ENCODE measurements around the gene GOLPH3L.
"Not testable (repeated sequence)": the region's sequence is repeated elsewhere in the genome, so short reads cannot be mapped to it uniquely, and the experiment has no call there.

The GOLPH3L gene

GRCh38 chr1:150718225-150718891 lies 21.4 kb upstream of the GOLPH3L start:
- POLR2A ChIA-PET, result no interaction called here
- no peak overlapping the region for H3K4me3 ChIP-seq (ENCODE audit: low read depth, low read length)
- CTCF ChIA-PET, result interaction anchor here (1.2 kb wide), 1 partner anchor 94 kb away, joined by 3 read pairs; no protein-coding TSS in a partner anchor
- no peak for DNase-seq (ENCODE audit: low read depth, low spot score)
- TF ChIP-seq CTCF (IDR thresholded peaks at IDR 0.05; ENCODE audit: insufficient read depth, low read length, missing control alignments), result no peak

GRCh38 chr1:150709031-150709430 lies 12.1 kb upstream of the GOLPH3L start:
- H3K4me3 ChIP-seq (ENCODE audit: low read depth, low read length); DNase-seq (ENCODE audit: low read depth, low spot score); POLR2A ChIA-PET: not testable (repeated sequence)
- CTCF ChIA-PET, result interaction anchor here (1.3 kb wide), 1 partner anchor 148 kb away, joined by 3 read pairs; no protein-coding TSS in a partner anchor

GRCh38 chr1:150708595-150708994 lies 11.6 kb upstream of the GOLPH3L start:
- no peak for TF ChIP-seq CTCF (IDR thresholded peaks at IDR 0.05; ENCODE audit: insufficient read depth, low read length, missing control alignments)
- POLR2A ChIA-PET, result no interaction called here
- CTCF ChIA-PET, result interaction anchor here (1.3 kb wide), 1 partner anchor 148 kb away, joined by 3 read pairs; no protein-coding TSS in a partner anchor
- no peak overlapping the region for H3K4me3 ChIP-seq (ENCODE audit: low read depth, low read length)
- DNase-seq (ENCODE audit: low read depth, low spot score), result no peak

DNA sequence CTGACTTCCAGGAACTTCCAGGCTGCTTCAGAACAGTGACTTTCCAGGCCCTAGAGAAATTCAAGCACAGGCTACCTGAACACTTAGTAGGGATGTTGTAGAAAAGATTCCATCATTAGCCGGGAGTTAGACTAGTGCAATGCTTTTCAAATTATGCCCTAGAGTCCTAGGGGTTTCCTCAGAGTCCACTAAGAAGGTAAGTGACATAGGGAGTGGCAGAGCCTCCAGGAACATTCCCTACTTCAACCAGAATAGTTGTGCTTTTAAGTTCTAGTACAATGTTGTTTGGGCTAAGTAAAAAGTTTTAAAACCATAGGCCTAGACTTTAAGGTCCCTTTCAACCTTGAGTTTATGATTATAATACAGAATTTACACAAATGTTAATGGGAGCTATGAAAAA lies 9.1 kb upstream of the GOLPH3L start:
- no peak for TF ChIP-seq CTCF (IDR thresholded peaks at IDR 0.05; ENCODE audit: insufficient read depth, low read length, missing control alignments)
- ChIA-PET POLR2A (no interaction called here), CTCF (no interaction called here)
- DNase-seq (ENCODE audit: low read depth, low spot score), result no peak
- H3K4me3 ChIP-seq (ENCODE audit: low read depth, low read length), result no peak overlapping the region

- ChIA-PET CTCF (no interaction called here), POLR2A (no interaction called here)
- no peak for TF ChIP-seq CTCF (IDR thresholded peaks at IDR 0.05; ENCODE audit: insufficient read depth, low read length, missing control alignments)
- DNase-seq (ENCODE audit: low read depth, low spot score), result no peak
- no peak overlapping the region for H3K4me3 ChIP-seq (ENCODE audit: low read depth, low read length)
These were observed 6.5 kb upstream of the GOLPH3L start for GRCh38 chr1:150703427-150703826.

DNA sequence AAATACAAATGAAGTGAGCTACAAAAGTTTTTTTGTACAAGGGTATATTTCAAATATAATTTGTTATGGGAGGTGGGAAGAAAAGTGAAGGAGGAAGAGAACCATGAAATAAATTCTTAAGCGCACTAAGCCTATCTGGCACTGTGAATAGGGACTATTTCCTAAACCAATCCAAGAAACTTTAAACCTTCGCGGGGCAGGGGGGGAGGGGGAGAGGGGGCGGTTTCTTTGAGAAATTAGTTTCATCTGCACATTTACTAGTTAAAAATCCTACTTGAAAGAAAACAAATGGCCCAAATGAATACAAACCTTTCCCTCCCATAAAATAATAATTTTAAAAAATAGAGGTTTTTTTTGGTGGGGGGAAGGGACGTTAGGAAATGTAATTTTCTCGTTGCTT lies 364 bp downstream of the GOLPH3L start:
- no peak for TF ChIP-seq CTCF (IDR thresholded peaks at IDR 0.05; ENCODE audit: insufficient read depth, low read length, missing control alignments)
- no peak for DNase-seq (ENCODE audit: low read depth, low spot score)
- H3K4me3 ChIP-seq (ENCODE audit: low read depth, low read length), result peak overlapping the region; percentile 83
- ChIA-PET CTCF (interaction anchor here (0.6 to 1.3 kb wide), 7 partner anchors 9 to 136 kb away, joined by 3 to 6 read pairs (median 3); partner anchors contain the start of gene HORMAD1), POLR2A (interaction anchor here (1.1 kb wide), 1 partner anchor 117 kb away, joined by 5 read pairs; the partner anchor contains the start of gene MCL1)

DNA sequence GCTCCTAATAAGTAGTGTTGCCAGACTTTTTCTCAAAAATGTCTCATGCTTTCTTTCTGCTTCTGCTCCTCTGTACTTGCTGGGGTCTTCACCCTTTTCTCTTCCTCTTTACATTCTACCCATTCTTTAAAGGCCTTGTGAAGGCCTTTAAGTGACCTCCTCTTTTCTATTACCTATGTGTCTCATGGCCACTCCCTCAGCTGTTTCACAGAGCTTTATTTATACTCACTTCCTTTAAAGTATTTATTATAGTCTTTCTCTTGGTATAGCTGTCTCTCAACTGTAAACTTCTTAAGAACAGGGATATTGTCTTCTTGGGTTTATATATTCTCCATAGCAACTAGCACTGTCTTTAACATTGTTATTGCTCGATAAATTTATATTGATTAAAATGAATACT lies 792 bp downstream of the GOLPH3L start:
- H3K4me3 ChIP-seq (ENCODE audit: low read depth, low read length), result peak overlapping the region; percentile 83
- ChIA-PET CTCF (interaction anchor here (0.6 to 1.3 kb wide), 4 partner anchors 9 to 133 kb away, joined by 3 to 6 read pairs (median 4); no protein-coding TSS in a partner anchor), POLR2A (interaction anchor here (1.1 kb wide), 1 partner anchor 116 kb away, joined by 5 read pairs; the partner anchor contains the start of gene MCL1)
- TF ChIP-seq CTCF (IDR thresholded peaks at IDR 0.05; ENCODE audit: insufficient read depth, low read length, missing control alignments), result no peak
- DNase-seq (ENCODE audit: low read depth, low spot score), result no peak
